Panc1 (cell line): ENCODE measurements around the gene TCF15. TPM values are rescaled to one million over a fixed set of nuclear protein-coding genes. Genes with fewer than 3 reads are reported as not detected.

Source experiments
- ATAC-seq: fragments of 200-7000 bp; cut with Tn5 transposase; 2 replicates; pipeline ENCODE4 v1.9.1; 2020; ENCODE audit warnings: mild to moderate bottlenecking, moderate library complexity
- BruUV-seq: library from RNA; stranded (reverse); fragments of 400-500 nt; replicated peaks from 2 replicates; lab custom pipeline; 2021; lab: Mats Ljungman, UMichigan
- CTCF ChIA-PET: fragments of 300-600 bp; sonication (Branson Sonifier 250); formaldehyde crosslinking; loops from one replicate; lab custom pipeline; 2022; ENCODE audit warnings: antibody characterized with exemption; lab: Charles Lee
- POLR2A ChIA-PET: fragments of 300-600 bp; sonication (Branson Sonifier 250); formaldehyde crosslinking; loops from one replicate; lab custom pipeline; 2022; ENCODE audit warnings: antibody characterized with exemption; lab: Charles Lee
- DNase-seq: peaks from one replicate; pipeline ENCODE4 v3.0.0-alpha.2; 2010; ENCODE audit warnings: low read depth, low spot score
- H3K27ac ChIP-seq: 2 replicates; pipeline ENCODE4 v1.5.1; 2011; ENCODE audit warnings: mild to moderate bottlenecking, low read length, inconsistent platforms
- H3K27me3 ChIP-seq: fragments of 200-500 bp; sonication (Bioruptor generic); 2 replicates; pipeline ENCODE4 v1.6.0; 2014; ENCODE audit warnings: low read length, inconsistent platforms; ENCODE audit not compliant: control insufficient read depth, insufficient read depth
- H3K36me3 ChIP-seq: fragments of 200-500 bp; sonication (Bioruptor generic); 2 replicates; pipeline ENCODE4 v1.5.1; 2014; ENCODE audit warnings: inconsistent platforms, mild to moderate bottlenecking, low read length, moderate library complexity; ENCODE audit not compliant: control insufficient read depth, insufficient read depth
- H3K4me1 ChIP-seq: 2 replicates; pipeline ENCODE4 v1.5.1; 2011; ENCODE audit warnings: inconsistent platforms, mild to moderate bottlenecking, low read length, moderate library complexity; ENCODE audit not compliant: control insufficient read depth, insufficient read depth
- H3K4me3 ChIP-seq, 2 experiments: 2 replicates each; pipeline ENCODE4 v1.5.1; 2011 to 2012; ENCODE audit warnings: low read depth in 2 of 2, low read length in 2 of 2, mild to moderate bottlenecking in 2 of 2, inconsistent platforms in 1 of 2, moderate library complexity in 1 of 2
- H3K9me3 ChIP-seq: fragments of 200-500 bp; sonication (Bioruptor generic); 2 replicates; pipeline ENCODE4 v1.5.1; 2014; ENCODE audit warnings: low read depth, mild to moderate bottlenecking, inconsistent platforms, low read length, moderate library complexity; ENCODE audit not compliant: control insufficient read depth, insufficient read depth
- POLR2AphosphoS5 ChIP-seq: IDR thresholded peaks from 2 replicates; pipeline ENCODE4 v1.6.1; 2012; ENCODE audit warnings: mild to moderate bottlenecking, low read depth, low read length, moderate library complexity
- SIN3A ChIP-seq: IDR thresholded peaks from 2 replicates; pipeline ENCODE4 v1.6.1; 2012; ENCODE audit warnings: low read depth, mild to moderate bottlenecking, low read length, moderate library complexity, borderline replicate concordance; ENCODE audit not compliant: insufficient read depth
- TCF7L2 ChIP-seq: IDR thresholded peaks from 2 replicates; pipeline ENCODE4 v1.6.1; 2011; ENCODE audit warnings: mild to moderate bottlenecking, low read depth, low read length, inconsistent platforms
- in situ Hi-C: cut with HindIII; loops from 2 replicates; pipeline ENCODE4 v1.10.0; 2016; ENCODE audit warnings: low sequenced_read_pairs, low pct_unique_long_range_greater_than_20kb
- intact Hi-C: fragments of 100-400 bp; cut with micrococcal nuclease; formaldehyde crosslinking; loops from one replicate; pipeline ENCODE4 v1.10.0; 2022; ENCODE audit not compliant: unreplicated experiment
- total RNA-seq: library from RNA; stranded (reverse); gene quantifications from one replicate; pipeline ENCODE4 v1.2.1, GENCODE V29; 2021; ENCODE audit not compliant: unreplicated experiment
- TF ChIP-seq, protein P1 (sequence below): fragments of 450-650 bp; IDR thresholded peaks from 2 replicates; pipeline ENCODE4 v1.5.1; 2017; ENCODE audit warnings: mild to moderate bottlenecking
- TF ChIP-seq, protein P2 (sequence below), 2 experiments: IDR thresholded peaks; 2 replicates each; pipeline ENCODE4 v1.6.1; 2011 to 2012; ENCODE audit warnings: low read depth in 2 of 2, control low read depth in 1 of 2, low read length in 1 of 2, mild to moderate bottlenecking in 1 of 2, moderate library complexity in 1 of 2; ENCODE audit not compliant: insufficient read depth in 1 of 2

Gene TCF15
- total RNA-seq, 1 experiment from 2014 or later = not detected

DNA sequence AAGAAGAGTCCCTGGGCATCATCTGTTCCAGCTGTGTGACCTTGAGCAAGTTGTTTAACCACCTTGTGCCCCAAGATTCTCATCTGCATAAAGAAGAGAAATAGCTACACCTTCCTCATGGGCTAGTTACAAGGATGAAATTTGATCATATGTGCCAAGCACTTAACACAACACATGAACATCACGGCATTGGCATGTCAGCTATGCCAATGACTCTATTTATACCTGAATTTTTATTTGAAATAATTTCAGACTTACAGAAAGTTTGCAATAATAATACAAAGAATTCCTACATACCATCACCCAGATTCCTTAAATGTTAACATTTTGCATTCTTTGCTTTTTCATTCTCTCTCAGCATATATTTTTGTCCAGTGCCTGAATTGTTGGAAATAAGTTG, 21.0 kb upstream of the TCF15 start:
- no peaks in the 10 kb centered on the region for H3K9me3 ChIP-seq
- H3K27ac ChIP-seq = no peak overlapping the region
- no TSS peak for BruUV-seq
- TF ChIP-seq, protein P1, sequence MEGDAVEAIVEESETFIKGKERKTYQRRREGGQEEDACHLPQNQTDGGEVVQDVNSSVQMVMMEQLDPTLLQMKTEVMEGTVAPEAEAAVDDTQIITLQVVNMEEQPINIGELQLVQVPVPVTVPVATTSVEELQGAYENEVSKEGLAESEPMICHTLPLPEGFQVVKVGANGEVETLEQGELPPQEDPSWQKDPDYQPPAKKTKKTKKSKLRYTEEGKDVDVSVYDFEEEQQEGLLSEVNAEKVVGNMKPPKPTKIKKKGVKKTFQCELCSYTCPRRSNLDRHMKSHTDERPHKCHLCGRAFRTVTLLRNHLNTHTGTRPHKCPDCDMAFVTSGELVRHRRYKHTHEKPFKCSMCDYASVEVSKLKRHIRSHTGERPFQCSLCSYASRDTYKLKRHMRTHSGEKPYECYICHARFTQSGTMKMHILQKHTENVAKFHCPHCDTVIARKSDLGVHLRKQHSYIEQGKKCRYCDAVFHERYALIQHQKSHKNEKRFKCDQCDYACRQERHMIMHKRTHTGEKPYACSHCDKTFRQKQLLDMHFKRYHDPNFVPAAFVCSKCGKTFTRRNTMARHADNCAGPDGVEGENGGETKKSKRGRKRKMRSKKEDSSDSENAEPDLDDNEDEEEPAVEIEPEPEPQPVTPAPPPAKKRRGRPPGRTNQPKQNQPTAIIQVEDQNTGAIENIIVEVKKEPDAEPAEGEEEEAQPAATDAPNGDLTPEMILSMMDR = no peak
- TF ChIP-seq POLR2AphosphoS5 (no peak), SIN3A (no peak), TCF7L2 (no peak)
- TF ChIP-seq, protein P2, sequence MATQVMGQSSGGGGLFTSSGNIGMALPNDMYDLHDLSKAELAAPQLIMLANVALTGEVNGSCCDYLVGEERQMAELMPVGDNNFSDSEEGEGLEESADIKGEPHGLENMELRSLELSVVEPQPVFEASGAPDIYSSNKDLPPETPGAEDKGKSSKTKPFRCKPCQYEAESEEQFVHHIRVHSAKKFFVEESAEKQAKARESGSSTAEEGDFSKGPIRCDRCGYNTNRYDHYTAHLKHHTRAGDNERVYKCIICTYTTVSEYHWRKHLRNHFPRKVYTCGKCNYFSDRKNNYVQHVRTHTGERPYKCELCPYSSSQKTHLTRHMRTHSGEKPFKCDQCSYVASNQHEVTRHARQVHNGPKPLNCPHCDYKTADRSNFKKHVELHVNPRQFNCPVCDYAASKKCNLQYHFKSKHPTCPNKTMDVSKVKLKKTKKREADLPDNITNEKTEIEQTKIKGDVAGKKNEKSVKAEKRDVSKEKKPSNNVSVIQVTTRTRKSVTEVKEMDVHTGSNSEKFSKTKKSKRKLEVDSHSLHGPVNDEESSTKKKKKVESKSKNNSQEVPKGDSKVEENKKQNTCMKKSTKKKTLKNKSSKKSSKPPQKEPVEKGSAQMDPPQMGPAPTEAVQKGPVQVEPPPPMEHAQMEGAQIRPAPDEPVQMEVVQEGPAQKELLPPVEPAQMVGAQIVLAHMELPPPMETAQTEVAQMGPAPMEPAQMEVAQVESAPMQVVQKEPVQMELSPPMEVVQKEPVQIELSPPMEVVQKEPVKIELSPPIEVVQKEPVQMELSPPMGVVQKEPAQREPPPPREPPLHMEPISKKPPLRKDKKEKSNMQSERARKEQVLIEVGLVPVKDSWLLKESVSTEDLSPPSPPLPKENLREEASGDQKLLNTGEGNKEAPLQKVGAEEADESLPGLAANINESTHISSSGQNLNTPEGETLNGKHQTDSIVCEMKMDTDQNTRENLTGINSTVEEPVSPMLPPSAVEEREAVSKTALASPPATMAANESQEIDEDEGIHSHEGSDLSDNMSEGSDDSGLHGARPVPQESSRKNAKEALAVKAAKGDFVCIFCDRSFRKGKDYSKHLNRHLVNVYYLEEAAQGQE (IDR thresholded peaks at IDR 0.05; ENCODE audit: insufficient read depth in 1 of 2, low read depth in 2 of 2, low read length in 1 of 2) = no peak
- in situ Hi-C loops = no loop called here
- DNase-seq (no peak), ATAC-seq (no peak)
- POLR2A ChIA-PET = no interaction called here
- H3K36me3 ChIP-seq = no peaks in the 10 kb centered on the region
- H3K4me3 ChIP-seq = no peak overlapping the region
- intact Hi-C loops = no loop called here
- peaks cover 5% of the 10 kb centered on the region; the same call in 1 of the 2 replicates for H3K27me3 ChIP-seq
- CTCF ChIA-PET = no interaction called here
- no peaks in the 10 kb centered on the region for H3K4me1 ChIP-seq

DNA sequence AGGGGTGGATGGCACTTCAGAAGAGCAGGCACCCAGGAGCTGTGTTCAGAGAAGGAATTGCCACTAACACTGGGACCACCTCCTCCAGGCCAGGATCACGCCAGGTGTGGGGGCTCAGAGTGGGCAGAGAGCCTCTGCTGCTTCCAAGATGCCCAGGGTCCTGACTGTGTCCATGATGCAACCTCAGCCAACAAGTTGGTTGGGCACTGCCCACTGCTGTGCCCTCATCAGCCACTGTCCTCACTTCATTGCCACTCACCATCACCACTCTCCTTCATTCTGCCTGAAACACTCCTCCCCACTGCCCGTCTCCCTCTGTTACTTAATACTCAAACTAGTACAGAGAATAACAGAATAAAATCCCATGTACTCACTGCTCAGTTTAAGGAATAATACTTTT, 16.5 kb upstream of the TCF15 start:
- Histone ChIP-seq H3K4me1 (no peaks in the 10 kb centered on the region), H3K27ac (no peak overlapping the region), H3K4me3 (no peak overlapping the region), H3K9me3 (no peaks in the 10 kb centered on the region), H3K27me3 (peaks cover 9% of the 10 kb centered on the region; the same call in 1 of the 2 replicates), H3K36me3 (no peaks in the 10 kb centered on the region)
- in situ Hi-C loops = no loop called here
- BruUV-seq = no TSS peak
- ATAC-seq (no peak), DNase-seq (no peak)
- POLR2A ChIA-PET = no interaction called here
- intact Hi-C loops = no loop called here
- TF ChIP-seq SIN3A = no peak
- TF ChIP-seq, protein P1 = no peak
- TF ChIP-seq TCF7L2 = no peak
- TF ChIP-seq, protein P2 (IDR thresholded peaks at IDR 0.05; ENCODE audit: insufficient read depth in 1 of 2, low read depth in 2 of 2, low read length in 1 of 2) = no peak
- TF ChIP-seq POLR2AphosphoS5 = no peak
- CTCF ChIA-PET = interaction anchor here (0.5 kb wide), 1 partner anchor 25 kb away, joined by 3 read pairs; no protein-coding TSS in a partner anchor
